ENCODE data around the gene ADAMTS14. TPM values are rescaled to one million over a fixed set of nuclear protein-coding genes. Genes with fewer than 3 reads are reported as not detected.

The ADAMTS14 gene
- total RNA-seq, 1 donor from 2014 or later = 1.1 TPM

GRCh38 chr10:70711911-70712310, 39.6 kb downstream of the ADAMTS14 start:
- Mint-ChIP-seq H3K9me3 (ENCODE audit: unreplicated experiment) (no peaks in the 10 kb centered on the region), H3K27ac (ENCODE audit: unreplicated experiment) (no peak overlapping the region), H3K27me3 (ENCODE audit: unreplicated experiment) (peaks cover 9% of the 10 kb centered on the region), H3K4me1 (ENCODE audit: unreplicated experiment) (peaks cover 6% of the 10 kb centered on the region), H3K4me3 (ENCODE audit: unreplicated experiment) (no peak overlapping the region), H3K36me3 (ENCODE audit: low read depth, unreplicated experiment) (no peaks in the 10 kb centered on the region)
- DNase-seq (ENCODE audit: low spot score) = no peak
- TF ChIP-seq CTCF (IDR thresholded peaks at IDR 0.05; ENCODE audit: unreplicated experiment) = no peak

DNA sequence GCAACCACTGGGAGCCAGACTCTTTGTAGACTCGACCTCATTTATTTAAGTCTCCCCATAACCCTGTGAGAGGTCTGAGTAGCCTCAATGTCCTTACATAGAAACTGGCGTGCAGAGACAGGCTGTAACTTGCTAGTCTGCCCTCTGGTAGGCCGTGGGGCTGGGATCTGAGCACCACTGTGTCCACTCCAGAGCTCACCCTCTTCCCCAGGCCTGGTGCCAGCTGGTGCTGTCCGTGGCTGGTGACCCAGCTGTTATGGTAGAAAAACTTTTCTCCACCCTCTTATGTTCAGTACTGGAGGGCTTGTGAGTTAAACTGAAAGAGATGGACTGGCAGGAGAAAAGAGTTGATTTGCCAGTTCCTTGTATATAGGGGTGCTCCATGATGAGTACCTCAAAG, 41.9 kb downstream of the ADAMTS14 start:
- H3K36me3 Mint-ChIP-seq (ENCODE audit: low read depth, unreplicated experiment) = no peaks in the 10 kb centered on the region
- H3K9me3 Mint-ChIP-seq (ENCODE audit: unreplicated experiment) = no peaks in the 10 kb centered on the region
- no peak for TF ChIP-seq CTCF (IDR thresholded peaks at IDR 0.05; ENCODE audit: unreplicated experiment)
- H3K27me3 Mint-ChIP-seq (ENCODE audit: unreplicated experiment) = peaks cover 9% of the 10 kb centered on the region
- no peak overlapping the region for H3K4me3 Mint-ChIP-seq (ENCODE audit: unreplicated experiment)
- peaks cover 11% of the 10 kb centered on the region for H3K4me1 Mint-ChIP-seq (ENCODE audit: unreplicated experiment)
- no peak for DNase-seq (ENCODE audit: low spot score)
- no peak overlapping the region for H3K27ac Mint-ChIP-seq (ENCODE audit: unreplicated experiment)

- H3K27me3 Mint-ChIP-seq (ENCODE audit: unreplicated experiment) = peaks cover 8% of the 10 kb centered on the region
- DNase-seq (ENCODE audit: low spot score) = no peak
- no peak overlapping the region for H3K4me3 Mint-ChIP-seq (ENCODE audit: unreplicated experiment)
- H3K36me3 Mint-ChIP-seq (ENCODE audit: low read depth, unreplicated experiment) = no peaks in the 10 kb centered on the region
- no peak for TF ChIP-seq CTCF (IDR thresholded peaks at IDR 0.05; ENCODE audit: unreplicated experiment)
- peaks cover 11% of the 10 kb centered on the region for H3K4me1 Mint-ChIP-seq (ENCODE audit: unreplicated experiment)
- no peaks in the 10 kb centered on the region for H3K9me3 Mint-ChIP-seq (ENCODE audit: unreplicated experiment)
- no peak overlapping the region for H3K27ac Mint-ChIP-seq (ENCODE audit: unreplicated experiment)
Measured at GRCh38 chr10:70714951-70715350, 42.6 kb downstream of the ADAMTS14 start.

- DNase-seq (ENCODE audit: low spot score) = no peak
Measured at GRCh38 chr10:70715853-70716795, 43.8 kb downstream of the ADAMTS14 start.

More at GRCh38 chr10:70715853-70716795, 43.8 kb downstream of the ADAMTS14 start:
- no peak for TF ChIP-seq CTCF (IDR thresholded peaks at IDR 0.05; ENCODE audit: unreplicated experiment)
- H3K4me3 Mint-ChIP-seq (ENCODE audit: unreplicated experiment) = no peak overlapping the region
- H3K9me3 Mint-ChIP-seq (ENCODE audit: unreplicated experiment) = no peaks in the 10 kb centered on the region
- no peak overlapping the region for H3K27ac Mint-ChIP-seq (ENCODE audit: unreplicated experiment)
- peaks cover 11% of the 10 kb centered on the region for H3K4me1 Mint-ChIP-seq (ENCODE audit: unreplicated experiment)
- H3K27me3 Mint-ChIP-seq (ENCODE audit: unreplicated experiment) = peaks cover 6% of the 10 kb centered on the region
- H3K36me3 Mint-ChIP-seq (ENCODE audit: low read depth, unreplicated experiment) = no peaks in the 10 kb centered on the region
